ENCODE measurements around the gene CDKN1C.

GRCh38 chr11:2919837-2920236 lies 34.3 kb upstream of the CDKN1C start:
- no peak for TF ChIP-seq ELF4 (IDR thresholded peaks at IDR 0.05)
- TF ChIP-seq ZNF384 (IDR thresholded peaks at IDR 0.05) = no peak
- TF ChIP-seq FOXK2 (IDR thresholded peaks at IDR 0.05) = no peak
- no peak for TF ChIP-seq SP1 (IDR thresholded peaks at IDR 0.05)
- no peak for TF ChIP-seq BHLHE40 (IDR thresholded peaks at IDR 0.05; ENCODE audit: borderline replicate concordance)
- TF ChIP-seq TARDBP (IDR thresholded peaks at IDR 0.05) = no peak

Measured in HEK293T (cell line).